ENCODE results near the gene PPP1R12C.

PPP1R12C gene

DNA sequence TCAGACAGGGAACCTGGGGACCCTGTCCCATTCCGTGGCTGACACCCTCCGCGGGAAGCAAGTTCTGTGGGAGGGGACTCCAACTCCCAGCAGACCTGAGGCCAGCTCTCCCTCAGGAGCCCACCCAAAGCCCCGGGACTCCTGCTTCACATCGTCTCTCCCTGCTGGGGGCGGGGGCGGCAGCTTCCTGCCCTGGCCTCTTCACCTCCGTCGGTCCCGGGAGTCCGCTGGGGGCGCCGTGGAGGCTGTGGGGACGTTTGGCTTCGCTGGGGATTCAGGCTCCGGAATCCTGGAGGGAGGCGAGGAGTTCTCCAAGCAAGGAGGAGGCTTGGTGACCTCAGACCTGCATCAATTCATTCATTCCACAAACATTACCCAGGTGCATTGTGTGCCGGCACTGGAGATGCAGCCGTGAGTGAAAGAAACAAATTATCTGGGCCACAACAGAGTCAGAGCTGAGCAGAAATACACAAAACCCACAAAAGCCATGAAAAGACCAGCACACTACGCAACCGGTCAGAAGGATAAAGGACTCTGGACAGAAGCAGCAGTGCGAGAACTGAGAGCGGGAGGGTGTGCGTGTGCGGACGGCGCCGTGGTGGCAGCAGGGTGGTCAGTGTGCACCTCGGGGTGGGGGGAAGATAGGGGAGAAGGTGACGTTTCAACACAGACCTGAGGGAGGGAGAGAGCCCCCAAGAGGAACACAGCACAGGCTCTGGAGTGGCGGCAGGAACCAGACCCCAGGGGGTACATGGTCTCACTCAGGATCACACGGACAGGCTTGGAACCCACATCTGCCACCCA, 22.8 kb downstream of the PPP1R12C start:
- TF ChIP-seq, protein P1, sequence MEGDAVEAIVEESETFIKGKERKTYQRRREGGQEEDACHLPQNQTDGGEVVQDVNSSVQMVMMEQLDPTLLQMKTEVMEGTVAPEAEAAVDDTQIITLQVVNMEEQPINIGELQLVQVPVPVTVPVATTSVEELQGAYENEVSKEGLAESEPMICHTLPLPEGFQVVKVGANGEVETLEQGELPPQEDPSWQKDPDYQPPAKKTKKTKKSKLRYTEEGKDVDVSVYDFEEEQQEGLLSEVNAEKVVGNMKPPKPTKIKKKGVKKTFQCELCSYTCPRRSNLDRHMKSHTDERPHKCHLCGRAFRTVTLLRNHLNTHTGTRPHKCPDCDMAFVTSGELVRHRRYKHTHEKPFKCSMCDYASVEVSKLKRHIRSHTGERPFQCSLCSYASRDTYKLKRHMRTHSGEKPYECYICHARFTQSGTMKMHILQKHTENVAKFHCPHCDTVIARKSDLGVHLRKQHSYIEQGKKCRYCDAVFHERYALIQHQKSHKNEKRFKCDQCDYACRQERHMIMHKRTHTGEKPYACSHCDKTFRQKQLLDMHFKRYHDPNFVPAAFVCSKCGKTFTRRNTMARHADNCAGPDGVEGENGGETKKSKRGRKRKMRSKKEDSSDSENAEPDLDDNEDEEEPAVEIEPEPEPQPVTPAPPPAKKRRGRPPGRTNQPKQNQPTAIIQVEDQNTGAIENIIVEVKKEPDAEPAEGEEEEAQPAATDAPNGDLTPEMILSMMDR (IDR thresholded peaks at IDR 0.05; ENCODE audit: low read depth, low read length), result no peak
- DNase-seq (ENCODE audit: low read depth, low spot score), result no peak
- H3K4me3 ChIP-seq (ENCODE audit: low read depth, low read length), result no peak overlapping the region
- in situ Hi-C loops (cut with HindIII; ENCODE audit: low sequenced_read_pairs), result no loop called here

DNA sequence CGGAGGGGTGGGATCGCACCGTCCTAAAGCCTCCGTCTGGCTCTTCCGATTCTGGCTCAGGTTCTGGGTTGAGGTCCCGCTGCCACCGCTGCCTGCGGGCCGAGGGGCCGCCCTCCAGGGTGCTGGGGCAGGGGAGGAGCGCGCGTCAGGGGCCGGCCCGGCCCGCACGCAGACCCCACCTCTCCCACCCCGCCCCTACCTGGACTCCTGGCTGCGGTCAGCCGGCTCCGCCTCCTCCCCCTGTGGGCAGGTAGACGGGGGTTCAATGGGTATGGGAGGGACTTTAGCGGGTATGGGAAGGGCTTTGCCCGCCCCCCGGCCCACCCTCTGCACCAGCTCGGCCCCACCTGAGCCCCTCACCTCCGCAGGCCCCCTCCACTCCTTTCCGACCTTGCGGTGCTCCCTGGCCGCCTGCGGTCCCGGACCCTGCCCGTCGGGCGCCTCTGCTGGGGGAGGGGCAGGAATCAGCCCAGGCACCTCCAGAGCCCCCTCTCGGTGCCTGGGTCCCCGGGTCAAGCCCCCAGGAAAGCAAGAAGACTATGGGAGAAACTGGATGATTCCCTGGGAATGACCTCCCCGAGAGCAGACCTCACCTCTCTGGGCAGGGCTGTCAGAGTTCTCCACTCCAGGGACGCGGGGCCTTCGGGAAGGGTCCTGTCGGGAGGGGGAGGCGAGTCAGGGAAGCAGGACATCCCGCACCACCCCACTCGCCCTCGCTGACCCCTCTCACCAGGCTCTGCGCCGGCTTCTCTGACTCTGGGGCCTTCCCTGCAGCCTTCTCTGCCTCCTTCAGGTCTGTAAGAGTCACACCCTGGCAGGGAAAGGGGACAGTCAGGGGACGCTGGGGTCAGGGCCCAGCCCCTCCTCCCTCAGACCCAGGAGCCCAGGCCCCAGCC, 24.8 kb downstream of the PPP1R12C start:
- TF ChIP-seq, protein P1 (IDR thresholded peaks at IDR 0.05; ENCODE audit: low read depth, low read length), result no peak
- in situ Hi-C loops (cut with HindIII; ENCODE audit: low sequenced_read_pairs), result no loop called here
- no peak for DNase-seq (ENCODE audit: low read depth, low spot score)
- H3K4me3 ChIP-seq (ENCODE audit: low read depth, low read length), result no peak overlapping the region

DNA sequence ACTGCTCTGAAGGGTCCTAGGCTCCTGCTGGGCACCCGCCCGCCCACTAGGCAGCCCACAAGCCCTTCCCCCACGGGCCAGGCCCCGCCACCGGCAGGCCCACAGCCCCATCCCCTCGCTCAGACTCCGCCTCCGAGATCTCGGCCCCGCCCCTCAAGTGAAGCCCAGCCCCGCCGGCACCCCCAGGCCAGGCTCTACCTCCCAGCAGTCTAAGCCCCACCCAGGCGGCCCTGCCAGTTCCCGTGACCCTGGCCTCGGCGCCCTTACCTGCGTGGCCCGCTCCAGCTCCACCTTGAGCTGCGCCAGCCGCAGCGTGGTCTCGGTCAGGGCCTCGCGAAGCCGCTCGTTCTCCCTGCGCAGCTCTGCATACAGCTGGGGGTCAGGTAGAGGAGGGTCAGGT, 25.5 kb downstream of the PPP1R12C start:
- in situ Hi-C loops (cut with HindIII; ENCODE audit: low sequenced_read_pairs), result no loop called here
- TF ChIP-seq, protein P1 (IDR thresholded peaks at IDR 0.05; ENCODE audit: low read depth, low read length), result no peak
- no peak overlapping the region for H3K4me3 ChIP-seq (ENCODE audit: low read depth, low read length)
- no peak for DNase-seq (ENCODE audit: low read depth, low spot score)

DNA sequence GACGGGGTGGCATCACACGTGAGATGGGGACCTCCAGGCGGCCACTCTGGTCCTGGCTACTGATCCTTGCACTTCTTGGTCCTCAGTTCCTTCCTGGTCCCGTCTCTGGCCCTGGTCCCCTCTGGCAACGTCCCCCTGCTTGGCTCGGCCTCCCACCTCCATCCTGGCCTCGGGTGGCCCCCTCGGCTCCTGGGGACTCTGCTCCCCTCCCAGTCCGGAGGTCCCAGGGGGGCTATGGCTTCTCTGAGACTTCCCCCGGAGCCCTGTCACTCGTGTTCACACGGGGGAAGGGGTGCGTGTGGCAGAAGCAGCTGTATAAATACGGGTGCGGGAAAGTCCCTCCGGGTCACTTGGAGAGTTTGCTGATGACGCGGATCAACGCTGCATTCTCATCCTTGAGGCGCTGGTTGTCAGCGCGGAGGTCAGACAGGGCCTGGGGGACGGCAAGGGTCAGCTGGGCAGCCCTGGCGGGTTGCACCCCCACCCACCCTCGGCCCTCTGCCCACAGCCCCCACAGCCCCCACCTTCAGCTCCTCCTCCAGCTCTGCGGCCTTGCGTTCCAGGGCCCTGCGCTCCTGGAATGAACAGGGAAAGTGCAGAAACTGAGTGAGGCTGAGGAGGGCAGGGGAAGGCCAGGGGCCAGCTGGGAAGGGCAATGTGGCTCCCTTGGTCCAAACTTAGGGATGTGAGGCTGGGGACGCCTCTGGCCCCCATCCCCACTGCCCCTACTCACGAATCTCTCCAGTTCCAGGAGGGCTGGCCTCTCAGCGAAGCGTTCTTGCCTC, 26.1 kb downstream of the PPP1R12C start:
- no peak for DNase-seq (ENCODE audit: low read depth, low spot score)
- TF ChIP-seq, protein P1 (IDR thresholded peaks at IDR 0.05; ENCODE audit: low read depth, low read length), result no peak
- in situ Hi-C loops (cut with HindIII; ENCODE audit: low sequenced_read_pairs), result no loop called here
- no peak overlapping the region for H3K4me3 ChIP-seq (ENCODE audit: low read depth, low read length)

DNA sequence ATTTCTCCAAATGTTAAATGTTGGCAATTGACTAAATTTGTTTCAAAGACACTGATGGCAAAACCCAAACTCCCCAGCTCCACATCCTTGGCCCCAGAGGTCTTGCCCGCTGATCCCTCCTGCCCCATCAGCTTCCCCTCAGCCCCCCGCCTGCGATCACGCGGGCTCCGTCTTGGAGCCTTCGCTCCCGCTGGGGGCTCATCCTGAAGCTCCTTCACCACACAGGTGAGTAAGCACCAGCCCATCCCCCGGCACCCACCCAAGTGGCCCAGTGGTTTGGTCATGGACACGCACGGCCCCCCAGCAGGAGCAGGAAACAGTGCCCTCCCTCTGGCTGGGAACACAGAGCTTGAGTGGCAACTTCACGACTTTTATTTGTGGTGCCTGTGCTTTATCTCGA, 26.9 kb downstream of the PPP1R12C start:
- H3K4me3 ChIP-seq (ENCODE audit: low read depth, low read length), result no peak overlapping the region
- in situ Hi-C loops (cut with HindIII; ENCODE audit: low sequenced_read_pairs), result no loop called here
- DNase-seq (ENCODE audit: low read depth, low spot score), result no peak
- TF ChIP-seq, protein P1 (IDR thresholded peaks at IDR 0.05; ENCODE audit: low read depth, low read length), result no peak

DNA sequence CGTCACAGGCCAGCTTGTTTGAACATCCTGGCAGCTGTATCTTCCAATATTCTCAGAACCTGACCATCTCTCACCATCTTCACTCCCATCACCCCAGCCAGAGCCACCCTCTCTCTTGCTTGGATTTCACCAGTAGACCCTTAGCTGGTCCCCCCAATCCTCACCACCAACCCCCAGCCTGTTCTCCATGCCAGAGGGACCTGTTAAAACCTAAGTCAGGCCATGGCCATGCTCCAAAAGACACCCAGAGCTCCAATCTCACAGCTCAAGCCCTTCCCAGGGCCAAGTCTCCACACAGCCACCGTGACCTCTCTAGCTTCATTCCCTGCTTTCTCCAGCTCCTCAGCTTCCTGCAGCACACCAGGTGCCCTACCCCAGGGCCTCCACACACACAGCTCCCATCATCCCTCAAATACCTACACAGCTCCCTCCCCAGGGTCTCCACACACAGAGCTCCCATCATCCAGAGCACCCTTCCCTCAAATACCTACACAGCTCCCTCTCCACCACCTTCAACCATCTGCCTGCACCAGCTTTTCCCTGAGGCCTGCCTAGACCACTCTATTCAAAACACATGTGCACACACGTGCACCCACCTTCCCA, 28.0 kb downstream of the PPP1R12C start:
- H3K4me3 ChIP-seq (ENCODE audit: low read depth, low read length), result no peak overlapping the region
- TF ChIP-seq, protein P1 (IDR thresholded peaks at IDR 0.05; ENCODE audit: low read depth, low read length), result no peak
- in situ Hi-C loops (cut with HindIII; ENCODE audit: low sequenced_read_pairs), result no loop called here
- DNase-seq (ENCODE audit: low read depth, low spot score), result no peak

Measured in astrocyte of the spinal cord (primary cell).